ENCODE measurements around the gene NRXN3.
"Not testable (repeated sequence)": the region's sequence is repeated elsewhere in the genome, so short reads cannot be mapped to it uniquely, and the experiment has no call there.

The NRXN3 gene

GRCh38 chr14:78501909-78502308, 331.7 kb downstream of the NRXN3 start:
- no peak for DNase-seq

GRCh38 chr14:78508023-78508422, 337.9 kb downstream of the NRXN3 start:
- no peak for DNase-seq

GRCh38 chr14:78509516-78509915, 339.3 kb downstream of the NRXN3 start:
- DNase-seq: no peak

GRCh38 chr14:78512021-78512420, 341.8 kb downstream of the NRXN3 start:
- DNase-seq: no peak

- no peak for DNase-seq
Observed at GRCh38 chr14:78519863-78520262, 349.7 kb downstream of the NRXN3 start.

- no peak for DNase-seq
Observed at GRCh38 chr14:78524196-78524595, 354.0 kb downstream of the NRXN3 start.

- no peak for DNase-seq
Observed at GRCh38 chr14:78524766-78525165, 354.6 kb downstream of the NRXN3 start.

- no peak for DNase-seq
Observed at GRCh38 chr14:78530078-78530477, 359.9 kb downstream of the NRXN3 start.

- no peak for DNase-seq
Observed at GRCh38 chr14:78534141-78534540, 364.0 kb downstream of the NRXN3 start.

GRCh38 chr14:78535041-78535440, 364.9 kb downstream of the NRXN3 start:
- no peak for DNase-seq

- not testable (repeated sequence) for DNase-seq
Observed at GRCh38 chr14:78541788-78542187, 371.6 kb downstream of the NRXN3 start.

- no peak for DNase-seq
Observed at GRCh38 chr14:78543433-78543832, 373.3 kb downstream of the NRXN3 start.

- DNase-seq: no peak
Observed at GRCh38 chr14:78561074-78561473, 390.9 kb downstream of the NRXN3 start.

GRCh38 chr14:78566026-78566858, 396.1 kb downstream of the NRXN3 start:
- DNase-seq: peak; percentile 77

- DNase-seq: no peak
Observed at GRCh38 chr14:78566859-78567172, 396.6 kb downstream of the NRXN3 start.

GRCh38 chr14:78567343-78567742, 397.2 kb downstream of the NRXN3 start:
- no peak for DNase-seq

- not testable (repeated sequence) for DNase-seq
Observed at GRCh38 chr14:78573736-78574135, 403.6 kb downstream of the NRXN3 start.

GRCh38 chr14:78576437-78577166, 406.4 kb downstream of the NRXN3 start:
- no peak for DNase-seq

GRCh38 chr14:78581229-78581628, 411.1 kb downstream of the NRXN3 start:
- no peak for DNase-seq

- DNase-seq: no peak
Observed at GRCh38 chr14:78586681-78587080, 416.5 kb downstream of the NRXN3 start.

GRCh38 chr14:78588906-78589305, 418.7 kb downstream of the NRXN3 start:
- no peak for DNase-seq

GRCh38 chr14:78592616-78593219, 422.5 kb downstream of the NRXN3 start:
- DNase-seq: no peak

- no peak for DNase-seq
Observed at GRCh38 chr14:78593949-78594348, 423.8 kb downstream of the NRXN3 start.

- DNase-seq: no peak
Observed at GRCh38 chr14:78595797-78596196, 425.6 kb downstream of the NRXN3 start.

Measured in activated effector memory CD4-positive, alpha-beta T cell treated with anti-CD3 and anti-CD28 coated beads, Interleukin-2, amount 50 U/mL, for 16 hours (primary cell).